Measurements from ENCODE around the gene CD3E.

Gene CD3E

GRCh38 chr11:118338637-118339061, 34.1 kb downstream of the CD3E start:
- Histone ChIP-seq H3K4me2 (ENCODE audit: low read depth, low read length, poor library complexity, severe bottlenecking) (no peak overlapping the region), H3K9me3 (ENCODE audit: insufficient read depth, low read length) (no peaks in the 10 kb centered on the region), H3F3A (ENCODE audit: insufficient read depth) (no peaks in the 10 kb centered on the region), H3K79me2 (ENCODE audit: insufficient read depth, low read length) (no peaks in the 10 kb centered on the region), H4K20me1 (ENCODE audit: low read depth, low read length) (no peaks in the 10 kb centered on the region), H3K36me3 (ENCODE audit: low read length) (no peaks in the 10 kb centered on the region), H3K27me3 (ENCODE audit: low read length) (no peaks in the 10 kb centered on the region), H3K9me2 (replicated peaks; ENCODE audit: insufficient read depth, low read length) (no peaks in the 10 kb centered on the region), H2AFZ (ENCODE audit: low read depth, low read length, severe bottlenecking) (no peak overlapping the region), H3K4me3 (ENCODE audit: insufficient read depth, low read length, poor library complexity, severe bottlenecking) (no peak overlapping the region), H3K27ac (ENCODE audit: low read depth, low read length) (no peak overlapping the region), H3K9ac (ENCODE audit: low read length) (no peak overlapping the region)
- no peak for TF ChIP-seq EZH2phosphoT487 (conservative IDR thresholded peaks at IDR 0.05; ENCODE audit: low read length)
- TF ChIP-seq CTCF (IDR thresholded peaks at IDR 0.05; ENCODE audit: insufficient read depth, low read length, poor library complexity, severe bottlenecking), result no peak

GRCh38 chr11:118339281-118339961, 34.9 kb downstream of the CD3E start:
- no peaks in the 10 kb centered on the region for H3F3A ChIP-seq (ENCODE audit: insufficient read depth)
- TF ChIP-seq CTCF (IDR thresholded peaks at IDR 0.05; ENCODE audit: insufficient read depth, low read length, poor library complexity, severe bottlenecking) (no peak), EZH2phosphoT487 (conservative IDR thresholded peaks at IDR 0.05; ENCODE audit: low read length) (no peak)
- H3K27me3 ChIP-seq (ENCODE audit: low read length), result no peaks in the 10 kb centered on the region
- H3K9me3 ChIP-seq (ENCODE audit: insufficient read depth, low read length), result no peaks in the 10 kb centered on the region
- H3K9me2 ChIP-seq (replicated peaks; ENCODE audit: insufficient read depth, low read length), result no peaks in the 10 kb centered on the region
- no peak overlapping the region for H3K9ac ChIP-seq (ENCODE audit: low read length)
- no peak overlapping the region for H3K4me3 ChIP-seq (ENCODE audit: insufficient read depth, low read length, poor library complexity, severe bottlenecking)
- H3K27ac ChIP-seq (ENCODE audit: low read depth, low read length), result no peak overlapping the region
- no peak overlapping the region for H2AFZ ChIP-seq (ENCODE audit: low read depth, low read length, severe bottlenecking)
- no peaks in the 10 kb centered on the region for H3K79me2 ChIP-seq (ENCODE audit: insufficient read depth, low read length)
- no peak overlapping the region for H3K4me2 ChIP-seq (ENCODE audit: low read depth, low read length, poor library complexity, severe bottlenecking)
- no peaks in the 10 kb centered on the region for H3K36me3 ChIP-seq (ENCODE audit: low read length)
- no peaks in the 10 kb centered on the region for H4K20me1 ChIP-seq (ENCODE audit: low read depth, low read length)

GRCh38 chr11:118340449-118340848, 35.9 kb downstream of the CD3E start:
- no peaks in the 10 kb centered on the region for H3K9me3 ChIP-seq (ENCODE audit: insufficient read depth, low read length)
- no peaks in the 10 kb centered on the region for H3K9me2 ChIP-seq (replicated peaks; ENCODE audit: insufficient read depth, low read length)
- H3K4me2 ChIP-seq (ENCODE audit: low read depth, low read length, poor library complexity, severe bottlenecking), result no peak overlapping the region
- H3K27ac ChIP-seq (ENCODE audit: low read depth, low read length), result no peak overlapping the region
- no peaks in the 10 kb centered on the region for H3K36me3 ChIP-seq (ENCODE audit: low read length)
- H3K9ac ChIP-seq (ENCODE audit: low read length), result no peak overlapping the region
- TF ChIP-seq EZH2phosphoT487 (conservative IDR thresholded peaks at IDR 0.05; ENCODE audit: low read length) (no peak), CTCF (IDR thresholded peaks at IDR 0.05; ENCODE audit: insufficient read depth, low read length, poor library complexity, severe bottlenecking) (no peak)
- no peak overlapping the region for H2AFZ ChIP-seq (ENCODE audit: low read depth, low read length, severe bottlenecking)
- no peaks in the 10 kb centered on the region for H4K20me1 ChIP-seq (ENCODE audit: low read depth, low read length)
- no peaks in the 10 kb centered on the region for H3K27me3 ChIP-seq (ENCODE audit: low read length)
- no peak overlapping the region for H3K4me3 ChIP-seq (ENCODE audit: insufficient read depth, low read length, poor library complexity, severe bottlenecking)
- no peaks in the 10 kb centered on the region for H3K79me2 ChIP-seq (ENCODE audit: insufficient read depth, low read length)
- no peaks in the 10 kb centered on the region for H3F3A ChIP-seq (ENCODE audit: insufficient read depth)
